Activated naive CD8-positive, alpha-beta T cell treated with anti-CD3 and anti-CD28 coated beads, Interleukin-2, amount 10 ng/mL, durations not matched to agents 7 days and 5 days (primary cell): ENCODE data around the gene NUDT19. TPM values are rescaled to one million over a fixed set of nuclear protein-coding genes. Genes with fewer than 3 reads are reported as not detected.
A peak's percentile ranks its signal among the peaks of the same experiment; 100 is the strongest.

Experiments used
- ATAC-seq: fragments of 150-1000 bp; cut with Tn5 transposase; one replicate; pipeline ENCODE4 v1.10.0; 2021; ENCODE audit warnings: low read depth, moderate library complexity
- POLR2A ChIA-PET: fragments of 350-600 bp; sonication (Branson Sonifier 250); formaldehyde crosslinking; loops from one replicate; lab custom pipeline; 2021; ENCODE audit warnings: antibody characterized with exemption; lab: Charles Lee
- DNase-seq: peaks from one replicate; pipeline ENCODE4 v3.0.0; 2021
- H3K27ac Mint-ChIP-seq: one replicate; pipeline ENCODE4 v1.8.0; 2022; ENCODE audit warnings: mild to moderate bottlenecking, mixed read lengths
- H3K27me3 Mint-ChIP-seq: one replicate; pipeline ENCODE4 v1.8.0; 2022; ENCODE audit warnings: mild to moderate bottlenecking, moderate library complexity, mixed read lengths
- H3K36me3 Mint-ChIP-seq: one replicate; pipeline ENCODE4 v1.8.0; 2021; ENCODE audit warnings: mild to moderate bottlenecking, mixed read lengths
- H3K4me1 Mint-ChIP-seq: one replicate; pipeline ENCODE4 v1.8.0; 2021; ENCODE audit warnings: mixed read lengths
- H3K4me3 Mint-ChIP-seq: one replicate; pipeline ENCODE4 v1.8.0; 2022; ENCODE audit warnings: mild to moderate bottlenecking, moderate library complexity, mixed read lengths
- H3K9me3 Mint-ChIP-seq: one replicate; pipeline ENCODE4 v1.8.0; 2021; ENCODE audit warnings: mixed read lengths
- total RNA-seq, 2 experiments: library from RNA; stranded (reverse); gene quantifications; one replicate each; pipeline ENCODE4 v1.2.3, GENCODE V29; 2021

NUDT19 gene
- total RNA-seq, 2 experiments from 2014 or later, result 15.2 to 15.4 TPM

DNA sequence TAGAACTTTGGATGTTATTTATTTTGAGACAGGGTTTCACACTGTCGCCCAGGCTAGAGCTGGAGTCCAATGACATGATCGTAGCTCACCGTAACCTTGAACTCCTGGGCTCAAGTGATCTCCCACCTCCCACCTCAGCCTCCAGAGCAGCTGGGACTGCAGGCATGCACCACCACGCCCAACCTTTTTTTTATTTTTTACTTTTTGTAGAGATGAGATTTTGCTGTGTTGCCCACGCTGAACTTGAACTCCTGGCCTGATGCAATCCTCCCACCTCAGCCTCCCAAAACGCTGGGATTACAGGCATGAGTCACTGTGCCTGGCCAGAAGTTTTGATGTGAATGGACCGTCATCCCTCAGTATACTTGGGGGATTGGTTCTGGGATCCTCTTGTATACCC lies 30.3 kb upstream of the NUDT19 start:
- H3K4me3 Mint-ChIP-seq, result no peak overlapping the region
- POLR2A ChIA-PET, result no interaction called here
- DNase-seq (no peak), ATAC-seq (no peak)
- no peak overlapping the region for H3K27ac Mint-ChIP-seq
- no peaks in the 10 kb centered on the region for H3K9me3 Mint-ChIP-seq
- H3K36me3 Mint-ChIP-seq, result peaks cover 6% of the 10 kb centered on the region
- peaks cover 3% of the 10 kb centered on the region for H3K4me1 Mint-ChIP-seq
- H3K27me3 Mint-ChIP-seq, result no peaks in the 10 kb centered on the region

DNA sequence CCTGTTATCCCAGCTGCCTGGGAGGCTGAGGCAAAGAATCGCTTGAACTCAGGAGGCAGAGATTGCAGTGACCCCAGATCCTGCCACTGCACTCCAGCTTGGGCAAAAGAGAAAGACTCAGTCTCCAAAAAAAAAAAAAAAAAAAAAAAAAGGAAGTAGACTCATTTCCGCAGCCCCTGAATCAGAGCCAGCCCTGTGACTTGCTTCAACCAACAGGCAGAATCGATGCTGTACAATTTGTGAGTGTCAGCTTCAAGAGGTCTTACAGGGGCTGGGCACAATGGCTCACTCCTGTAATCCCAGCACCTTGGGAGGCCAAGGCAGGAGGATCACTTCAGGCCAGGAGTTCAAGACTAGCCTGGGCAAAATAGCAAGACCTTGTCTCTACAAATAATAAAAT lies 29.4 kb upstream of the NUDT19 start:
- H3K36me3 Mint-ChIP-seq, result peaks cover 6% of the 10 kb centered on the region
- ATAC-seq (no peak), DNase-seq (no peak)
- no peak overlapping the region for H3K27ac Mint-ChIP-seq
- H3K4me3 Mint-ChIP-seq, result no peak overlapping the region
- H3K9me3 Mint-ChIP-seq, result no peaks in the 10 kb centered on the region
- H3K27me3 Mint-ChIP-seq, result no peaks in the 10 kb centered on the region
- POLR2A ChIA-PET, result no interaction called here
- H3K4me1 Mint-ChIP-seq, result peaks cover 3% of the 10 kb centered on the region

DNA sequence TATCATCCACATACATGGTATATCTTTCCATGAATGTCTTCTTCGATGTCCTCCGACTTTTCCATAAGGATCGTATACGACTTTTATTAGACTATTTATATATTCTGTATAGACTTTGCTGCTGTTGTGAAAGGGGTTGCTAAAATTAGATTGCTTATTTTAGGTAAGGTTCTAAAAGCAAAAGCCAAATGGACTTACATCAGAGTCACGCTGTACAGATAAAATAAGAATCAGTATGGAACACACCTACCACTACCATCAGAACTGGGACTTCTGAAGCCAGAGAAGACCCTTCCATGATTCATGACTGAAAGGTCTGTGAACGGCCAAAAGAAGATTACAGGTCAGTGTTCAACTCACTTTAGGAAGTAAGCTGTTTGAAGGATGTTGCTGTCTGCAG lies 25.5 kb upstream of the NUDT19 start:
- Mint-ChIP-seq H3K27me3 (no peaks in the 10 kb centered on the region), H3K36me3 (peaks cover 7% of the 10 kb centered on the region), H3K4me3 (no peak overlapping the region), H3K9me3 (no peaks in the 10 kb centered on the region), H3K4me1 (peaks cover 11% of the 10 kb centered on the region), H3K27ac (no peak overlapping the region)
- POLR2A ChIA-PET, result no interaction called here
- DNase-seq (no peak), ATAC-seq (no peak)

DNA sequence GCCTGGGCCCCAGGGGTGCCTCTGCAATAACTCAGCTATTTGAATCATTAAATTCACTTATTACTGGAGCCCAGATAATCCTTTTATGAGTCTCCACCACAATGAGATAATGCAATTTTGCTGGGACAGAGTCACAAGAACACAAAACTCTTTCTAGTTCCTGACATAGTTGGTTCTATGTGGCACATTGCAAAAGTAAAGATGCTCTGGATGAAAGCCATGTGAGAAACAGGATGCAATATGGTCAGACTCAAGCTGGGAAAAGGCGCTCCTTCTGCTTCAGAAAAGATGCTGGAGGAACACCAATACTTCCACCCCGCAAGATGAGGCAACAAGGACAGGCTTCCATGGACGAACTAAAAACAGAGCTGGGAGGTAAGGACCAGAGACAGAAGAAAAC lies 22.3 kb upstream of the NUDT19 start:
- peaks cover 9% of the 10 kb centered on the region for H3K36me3 Mint-ChIP-seq
- DNase-seq (no peak), ATAC-seq (no peak)
- H3K27me3 Mint-ChIP-seq, result no peaks in the 10 kb centered on the region
- peaks cover 25% of the 10 kb centered on the region for H3K4me1 Mint-ChIP-seq
- H3K4me3 Mint-ChIP-seq, result no peak overlapping the region
- POLR2A ChIA-PET, result no interaction called here
- H3K27ac Mint-ChIP-seq, result no peak overlapping the region
- H3K9me3 Mint-ChIP-seq, result no peaks in the 10 kb centered on the region

DNA sequence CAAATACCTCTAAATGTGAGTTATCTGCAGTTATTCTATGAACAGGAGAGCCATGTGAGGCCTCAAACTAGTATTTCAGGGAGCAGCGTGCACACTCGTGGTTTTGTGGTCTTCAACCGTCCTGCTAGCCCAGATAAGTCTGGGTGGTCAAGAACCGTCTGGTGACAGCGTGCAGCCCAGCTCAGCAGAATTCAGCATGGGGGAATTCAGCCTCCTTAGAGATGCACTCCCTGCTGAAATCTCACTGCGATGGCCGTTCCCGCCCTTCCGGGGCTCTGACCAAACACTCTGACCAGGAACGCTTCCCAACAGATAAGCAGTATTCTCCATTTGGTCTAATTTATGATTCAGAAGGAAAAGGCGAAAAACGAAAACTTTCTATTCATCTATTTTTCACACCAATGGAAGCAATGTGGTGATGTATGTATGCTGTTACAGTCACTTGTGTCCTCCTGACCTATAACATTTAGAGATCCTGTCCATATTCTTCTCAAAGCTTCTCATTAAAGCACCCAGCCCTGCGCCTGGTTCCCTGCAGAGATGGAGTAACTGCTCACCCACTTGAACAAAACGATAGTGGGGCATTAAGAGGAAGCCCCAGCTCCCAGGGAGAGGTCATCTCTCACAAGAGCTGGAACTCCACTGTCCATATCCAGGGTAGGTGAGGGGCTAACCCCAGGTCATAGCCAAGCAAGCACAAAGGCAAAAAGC lies 19.6 kb upstream of the NUDT19 start:
- Mint-ChIP-seq H3K27me3 (peaks cover 3% of the 10 kb centered on the region), H3K4me1 (peaks cover 25% of the 10 kb centered on the region), H3K27ac (no peak overlapping the region), H3K4me3 (no peak overlapping the region), H3K9me3 (no peaks in the 10 kb centered on the region), H3K36me3 (peaks cover 4% of the 10 kb centered on the region)
- no peak for ATAC-seq
- POLR2A ChIA-PET, result interaction anchor here (0.8 kb wide), 1 partner anchor 22 kb away, joined by 3 read pairs; no protein-coding TSS in a partner anchor
- DNase-seq, result no peak

DNA sequence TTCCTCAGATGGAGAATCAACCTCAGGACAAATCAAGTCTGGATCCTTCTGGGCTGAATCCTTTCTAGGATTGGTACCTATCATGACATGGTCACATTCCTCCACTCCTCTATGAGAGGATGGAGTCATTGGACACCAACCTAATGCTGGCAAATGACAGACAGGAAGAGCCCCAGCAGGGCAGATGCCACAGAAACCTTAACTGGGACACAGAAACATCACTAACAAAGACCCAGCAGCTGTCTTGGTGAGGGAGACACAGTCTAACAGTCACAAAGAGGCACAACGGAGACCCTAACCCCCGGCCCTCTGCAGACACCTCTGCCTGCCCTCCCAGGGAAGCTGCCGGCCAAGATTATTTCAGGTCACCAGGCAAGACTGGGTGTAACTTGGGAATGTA lies 18.8 kb upstream of the NUDT19 start:
- H3K4me3 Mint-ChIP-seq, result no peak overlapping the region
- POLR2A ChIA-PET, result interaction anchor here (0.8 kb wide), 1 partner anchor 21 kb away, joined by 3 read pairs; no protein-coding TSS in a partner anchor
- H3K27me3 Mint-ChIP-seq, result peaks cover 11% of the 10 kb centered on the region

DNA sequence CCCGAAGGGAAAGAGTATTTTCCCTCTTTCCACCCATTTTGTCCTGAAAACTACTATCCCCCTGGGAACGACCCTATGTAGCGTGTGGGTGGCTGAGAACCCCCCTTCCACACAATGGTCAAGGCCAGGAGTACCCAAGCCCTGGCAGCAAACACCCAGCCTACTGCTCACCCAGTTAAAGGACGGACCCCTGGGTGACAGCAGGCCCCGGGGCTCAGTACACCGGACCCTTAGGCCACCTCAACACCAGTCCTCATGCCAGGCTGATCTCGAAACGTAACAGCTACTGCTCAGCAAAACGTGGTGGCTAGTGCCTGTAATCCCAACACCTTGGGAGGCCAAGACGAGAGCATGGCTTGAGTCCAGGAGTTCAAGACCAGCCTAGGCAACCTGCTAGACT lies 18.0 kb upstream of the NUDT19 start:
- ATAC-seq (no peak), DNase-seq (no peak)
- Mint-ChIP-seq H3K4me3 (no peak overlapping the region), H3K9me3 (no peaks in the 10 kb centered on the region), H3K27me3 (peaks cover 17% of the 10 kb centered on the region), H3K36me3 (peaks cover 4% of the 10 kb centered on the region), H3K4me1 (peaks cover 30% of the 10 kb centered on the region), H3K27ac (no peak overlapping the region)
- POLR2A ChIA-PET, result interaction anchor here (0.5 kb wide), 1 partner anchor 1613 kb away, joined by 5 read pairs; no protein-coding TSS in a partner anchor

More for the DNA sequence above, 18.8 kb upstream of the NUDT19 start:
- peaks cover 30% of the 10 kb centered on the region for H3K4me1 Mint-ChIP-seq
- H3K36me3 Mint-ChIP-seq, result peaks cover 4% of the 10 kb centered on the region
- H3K9me3 Mint-ChIP-seq, result no peaks in the 10 kb centered on the region
- no peak for DNase-seq
- no peak for ATAC-seq
- H3K27ac Mint-ChIP-seq, result no peak overlapping the region

DNA sequence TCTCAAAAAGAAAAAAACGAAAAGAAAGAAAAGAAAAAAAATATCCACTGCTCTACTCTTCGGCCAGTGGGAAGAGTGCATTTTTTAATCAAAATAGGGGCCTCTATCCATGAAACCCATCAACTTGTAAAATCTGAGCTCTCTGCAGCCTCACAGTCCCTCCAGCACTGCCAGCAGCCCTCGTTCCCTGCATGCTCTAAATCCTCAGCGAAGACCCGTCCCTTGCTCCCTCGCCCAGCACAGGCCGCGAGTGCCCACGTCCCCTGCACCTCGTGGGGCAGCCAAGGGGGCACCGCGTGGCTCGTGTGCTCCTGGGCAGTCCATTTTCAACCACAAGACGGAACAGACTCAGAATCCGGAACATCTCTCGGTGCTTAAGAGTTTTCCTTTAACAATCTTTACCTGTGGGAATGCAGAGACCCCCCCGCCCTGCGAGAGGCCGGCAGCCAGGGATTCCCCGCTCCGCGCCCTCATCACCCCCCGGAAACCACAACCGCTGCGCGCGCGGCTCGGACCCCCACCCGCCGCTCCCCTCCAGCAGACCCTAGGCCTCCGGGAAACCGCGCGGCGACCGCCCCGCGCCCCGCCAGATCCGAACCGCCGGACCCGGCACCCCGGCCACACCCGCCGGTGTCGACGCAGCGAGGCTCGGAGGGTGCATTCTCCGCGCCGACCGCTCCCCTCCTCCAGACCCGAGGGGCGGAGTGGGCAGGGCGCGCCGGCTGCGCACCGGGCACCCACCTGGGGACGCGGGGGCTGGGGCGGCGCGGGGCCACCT lies 17.3 kb upstream of the NUDT19 start:
- peaks cover 4% of the 10 kb centered on the region for H3K36me3 Mint-ChIP-seq
- peak overlapping the region; percentile 87 for H3K27ac Mint-ChIP-seq
- ATAC-seq (no peak), DNase-seq (no peak)
- H3K27me3 Mint-ChIP-seq, result peaks cover 24% of the 10 kb centered on the region
- POLR2A ChIA-PET, result interaction anchor here (0.5 to 1.5 kb wide), 7 partner anchors 17 to 1612 kb away, joined by 3 to 5 read pairs (median 4); partner anchors contain the start of genes DPY19L3, NUDT19 and PDCD5
- H3K9me3 Mint-ChIP-seq, result no peaks in the 10 kb centered on the region
- peak overlapping the region; percentile 93 for H3K4me3 Mint-ChIP-seq
- H3K4me1 Mint-ChIP-seq, result peaks cover 30% of the 10 kb centered on the region

DNA sequence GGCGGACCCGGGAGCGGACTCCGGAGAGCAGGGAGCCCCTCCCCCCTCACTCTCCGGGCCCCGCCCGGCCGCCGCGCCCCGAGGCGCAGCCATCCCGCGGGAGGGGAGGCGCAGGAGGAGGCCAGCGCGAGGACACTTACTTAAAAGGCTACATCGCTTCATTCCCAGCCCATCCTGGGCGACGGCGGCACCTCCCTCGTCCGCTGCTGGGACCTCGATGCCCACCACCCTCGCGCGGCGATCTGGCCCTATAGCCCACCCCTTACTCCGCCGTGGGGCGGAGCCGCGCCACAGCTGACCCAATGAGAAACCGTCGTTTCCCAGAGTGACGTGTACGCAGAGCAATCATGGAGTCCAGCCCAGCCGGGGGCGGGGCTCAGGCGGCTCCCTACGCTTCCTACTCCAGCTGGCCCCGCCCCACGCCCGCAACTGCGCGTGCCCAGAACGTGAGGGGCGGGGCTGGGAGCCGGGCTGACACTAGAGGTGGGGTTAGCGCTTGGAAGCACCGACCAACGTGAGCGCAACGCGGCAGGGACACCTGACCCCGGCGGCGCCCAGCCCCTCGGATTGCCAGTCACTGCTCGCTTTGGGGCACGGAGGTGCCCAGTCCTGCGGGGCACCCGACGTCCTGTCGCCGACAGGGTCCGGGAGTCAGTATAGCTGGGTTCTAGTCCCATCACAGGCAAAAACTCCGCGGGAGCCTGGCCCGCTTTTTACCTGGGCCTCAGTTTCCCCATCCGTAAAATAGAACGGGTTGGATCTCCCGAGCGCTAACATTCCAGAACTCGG lies 16.5 kb upstream of the NUDT19 start, which contains the start of gene ANKRD27:
Gene ANKRD27, minus strand, starts transcription at position 250 of the 789 bp plus-strand sequence. CDS start 16,165 bp downstream, outside the sequence.
- peaks cover 2% of the 10 kb centered on the region for H3K36me3 Mint-ChIP-seq
- H3K4me3 Mint-ChIP-seq, result peak within 1 kb of the TSS; percentile 93
- peaks cover 24% of the 10 kb centered on the region for H3K4me1 Mint-ChIP-seq
- no peaks in the 10 kb centered on the region for H3K9me3 Mint-ChIP-seq
- DNase-seq (peak; percentile 100), ATAC-seq (peak; percentile 95)
- peak within 1 kb of the TSS; percentile 87 for H3K27ac Mint-ChIP-seq
- H3K27me3 Mint-ChIP-seq, result peaks cover 30% of the 10 kb centered on the region
- POLR2A ChIA-PET, result interaction anchor here (0.6 to 1.5 kb wide), 6 partner anchors 10 to 270 kb away, joined by 3 to 5 read pairs (median 4); partner anchors contain the start of genes DPY19L3, NUDT19 and PDCD5

DNA sequence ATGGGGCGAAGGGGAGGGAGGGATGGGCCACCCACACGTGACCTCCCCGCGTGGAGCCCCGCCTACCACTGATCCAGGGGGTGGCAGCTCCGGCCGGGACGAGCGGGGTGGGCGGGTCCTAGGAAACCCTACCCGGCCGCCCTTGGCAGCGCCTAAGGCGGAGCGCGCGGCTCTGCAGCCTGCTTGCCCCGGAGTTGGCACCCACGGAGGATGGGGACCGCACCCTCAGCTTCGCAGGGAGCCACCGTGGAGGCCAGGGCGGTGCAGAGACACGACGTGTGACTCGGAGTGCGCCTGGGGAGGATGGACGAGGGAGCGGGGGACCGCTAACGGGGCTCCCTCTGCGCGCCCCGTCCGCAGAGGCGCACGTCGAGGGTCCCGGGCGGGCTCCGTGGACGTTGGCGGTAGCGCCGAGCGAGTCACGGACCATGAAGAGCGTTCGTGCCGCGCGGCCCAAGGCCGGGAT lies 15.9 kb upstream of the NUDT19 start, which contains the start of gene RGS9BP:
Gene RGS9BP, plus strand, starts transcription at position 129 of the 466 bp plus-strand sequence. CDS start 416 bp downstream, outside the sequence.
- DNase-seq (peak; percentile 73), ATAC-seq (peak; percentile 47)
- POLR2A ChIA-PET, result interaction anchor here (0.8 to 1.5 kb wide), 5 partner anchors 9 to 270 kb away, joined by 3 to 5 read pairs (median 4); partner anchors contain the start of genes DPY19L3, NUDT19 and PDCD5
- H3K36me3 Mint-ChIP-seq, result peaks cover 2% of the 10 kb centered on the region
- peak within 1 kb of the TSS; percentile 73 for H3K27ac Mint-ChIP-seq
- peaks cover 22% of the 10 kb centered on the region for H3K4me1 Mint-ChIP-seq
- no peaks in the 10 kb centered on the region for H3K9me3 Mint-ChIP-seq
- peak within 1 kb of the TSS; percentile 82 for H3K4me3 Mint-ChIP-seq
- H3K27me3 Mint-ChIP-seq, result peaks cover 35% of the 10 kb centered on the region

DNA sequence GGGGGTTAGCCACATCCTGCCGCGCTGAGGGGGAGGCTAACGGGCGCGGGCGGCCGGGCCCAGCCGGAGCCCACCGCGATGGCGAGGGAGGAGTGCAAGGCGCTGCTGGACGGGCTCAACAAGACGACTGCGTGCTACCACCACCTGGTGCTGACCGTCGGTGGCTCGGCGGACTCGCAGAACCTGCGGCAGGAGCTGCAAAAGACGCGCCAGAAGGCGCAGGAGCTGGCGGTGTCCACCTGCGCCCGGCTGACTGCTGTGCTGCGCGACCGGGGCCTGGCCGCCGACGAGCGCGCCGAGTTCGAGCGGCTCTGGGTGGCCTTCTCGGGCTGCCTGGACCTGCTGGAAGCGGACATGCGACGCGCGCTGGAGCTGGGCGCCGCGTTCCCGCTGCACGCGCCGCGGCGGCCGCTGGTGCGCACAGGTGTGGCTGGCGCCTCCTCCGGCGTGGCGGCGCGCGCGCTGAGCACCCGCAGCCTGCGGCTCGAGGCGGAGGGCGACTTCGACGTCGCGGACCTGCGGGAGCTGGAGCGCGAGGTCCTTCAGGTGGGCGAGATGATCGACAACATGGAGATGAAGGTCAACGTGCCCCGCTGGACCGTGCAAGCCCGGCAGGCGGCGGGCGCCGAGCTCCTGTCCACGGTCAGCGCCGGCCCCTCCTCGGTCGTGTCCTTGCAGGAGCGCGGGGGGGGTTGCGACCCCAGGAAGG lies 15.3 kb upstream of the NUDT19 start:
- Mint-ChIP-seq H3K9me3 (no peaks in the 10 kb centered on the region), H3K36me3 (peaks cover 2% of the 10 kb centered on the region), H3K27me3 (peaks cover 37% of the 10 kb centered on the region), H3K27ac (no peak overlapping the region), H3K4me1 (peaks cover 22% of the 10 kb centered on the region), H3K4me3 (peak overlapping the region; percentile 82)
- DNase-seq, result no peak
- ATAC-seq, result no peak
- POLR2A ChIA-PET, result interaction anchor here (1.5 kb wide), 1 partner anchor 43 kb away, joined by 4 read pairs; no protein-coding TSS in a partner anchor

DNA sequence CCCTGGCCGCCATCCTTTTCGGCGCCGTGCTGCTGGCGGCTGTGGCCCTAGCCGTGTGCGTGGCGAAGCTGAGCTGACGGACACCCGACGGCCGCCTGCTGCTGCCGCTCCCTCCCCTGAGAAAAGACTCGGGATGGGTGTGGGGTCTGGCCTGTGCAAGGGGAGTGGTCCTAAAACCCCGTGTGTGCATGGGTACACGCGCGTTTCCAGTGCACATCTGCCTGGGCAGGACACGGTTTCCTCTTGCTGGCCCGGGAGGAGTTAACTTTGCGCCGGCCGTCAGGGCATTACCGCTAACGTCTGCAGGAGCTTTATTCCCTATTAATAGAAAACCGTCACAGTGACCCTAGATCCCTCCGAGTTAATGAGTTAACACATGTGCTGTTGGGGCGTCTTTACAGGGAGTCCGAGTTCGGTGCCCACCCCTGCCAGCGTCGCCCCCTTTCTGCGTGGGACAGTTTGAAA lies 14.7 kb upstream of the NUDT19 start:
- POLR2A ChIA-PET, result interaction anchor here (1.3 kb wide), 1 partner anchor 15 kb away, joined by 8 read pairs; the partner anchor contains the start of gene NUDT19
- peak overlapping the region; percentile 51 for H3K27ac Mint-ChIP-seq
- H3K27me3 Mint-ChIP-seq, result peaks cover 37% of the 10 kb centered on the region
- ATAC-seq (no peak), DNase-seq (no peak)
- no peaks in the 10 kb centered on the region for H3K9me3 Mint-ChIP-seq
- peaks cover 18% of the 10 kb centered on the region for H3K4me1 Mint-ChIP-seq
- H3K36me3 Mint-ChIP-seq, result peaks cover 2% of the 10 kb centered on the region
- H3K4me3 Mint-ChIP-seq, result peak overlapping the region; percentile 44
